ENCODE results near the gene ZMYND10.
A peak's percentile ranks its signal among the peaks of the same experiment; 100 is the strongest.

ZMYND10 gene

GRCh38 chr3:50370594-50370993, 25.1 kb upstream of the ZMYND10 start:
- no peak for DNase-seq

- DNase-seq: no peak
These were observed 23.6 kb upstream of the ZMYND10 start for GRCh38 chr3:50369012-50369670.

GRCh38 chr3:50365842-50366220, 20.3 kb upstream of the ZMYND10 start:
- no peak for DNase-seq

GRCh38 chr3:50365080-50365841, 19.7 kb upstream of the ZMYND10 start:
- DNase-seq: peak; percentile 94

- no peak for DNase-seq
These were observed 19.1 kb upstream of the ZMYND10 start for GRCh38 chr3:50364573-50365079.

- DNase-seq: no peak
These were observed 14.2 kb upstream of the ZMYND10 start for GRCh38 chr3:50359760-50360110.

GRCh38 chr3:50358911-50359759, 13.6 kb upstream of the ZMYND10 start, which contains the start of gene TMEM115:
Gene TMEM115 (minus strand): TSS chr3:50359521. CDS start chr3:50359063, 458 bp downstream.
- DNase-seq: peak; percentile 99

GRCh38 chr3:50358355-50358910, 12.9 kb upstream of the ZMYND10 start:
- DNase-seq: no peak

- no peak for DNase-seq
These were observed 11.9 kb upstream of the ZMYND10 start for GRCh38 chr3:50357481-50357880.

GRCh38 chr3:50356553-50356952, 11.0 kb upstream of the ZMYND10 start:
- DNase-seq: no peak

- DNase-seq: no peak
These were observed 10.5 kb upstream of the ZMYND10 start for GRCh38 chr3:50355829-50356552.

- no peak for DNase-seq
These were observed 9.3 kb upstream of the ZMYND10 start for GRCh38 chr3:50354850-50355249.

GRCh38 chr3:50354186-50354764, 8.7 kb upstream of the ZMYND10 start:
- DNase-seq: no peak

- DNase-seq: no peak
These were observed 7.9 kb upstream of the ZMYND10 start for GRCh38 chr3:50353245-50354004.

- no peak for DNase-seq
These were observed 7.2 kb upstream of the ZMYND10 start for GRCh38 chr3:50352781-50353180.

GRCh38 chr3:50351323-50351697, 5.8 kb upstream of the ZMYND10 start:
- DNase-seq: no peak

- DNase-seq: peak; percentile 99
These were observed 5.2 kb upstream of the ZMYND10 start, which contains the start of the genes CYB561D2 and NPRL2 for GRCh38 chr3:50350527-50351322. Gene CYB561D2 (plus strand): TSS chr3:50350862. CDS start chr3:50351434, 572 bp downstream. Gene NPRL2 (minus strand): TSS chr3:50350775. CDS start chr3:50350652, 123 bp downstream.

GRCh38 chr3:50350213-50350526, 4.6 kb upstream of the ZMYND10 start:
- no peak for DNase-seq

- DNase-seq: peak; percentile 73
These were observed 1.8 kb upstream of the ZMYND10 start for GRCh38 chr3:50347187-50347813.

- no peak for DNase-seq
These were observed 524 bp downstream of the ZMYND10 start for GRCh38 chr3:50345008-50345407.

Data from activated CD4-positive, alpha-beta T cell treated with anti-CD3 and anti-CD28 coated beads, Interleukin-2, amount 50 U/mL, for 16 hours (primary cell).